Left ventricle myocardium superior (tissue), 1 donor: Measurements from ENCODE around the gene LINC01488. TPM values are rescaled to one million over a fixed set of nuclear protein-coding genes. Genes with fewer than 3 reads are reported as not detected.
A peak's percentile ranks its signal among the peaks of the same experiment; 100 is the strongest.

ENCODE experiments used
- ATAC-seq: fragments of 200-7000 bp; cut with Tn5 transposase; one replicate; pipeline ENCODE4 v1.9.1; 2020; ENCODE audit warnings: mild to moderate bottlenecking, moderate library complexity
- DNase-seq: peaks from one replicate; pipeline ENCODE4 v3.0.0-alpha.2; 2020
- intact Hi-C: fragments of 100-400 bp; cut with micrococcal nuclease; formaldehyde crosslinking; loops from one replicate; pipeline ENCODE4 v1.11.0; 2022
- total RNA-seq: library from RNA; stranded (reverse); fragmentation: NEBNext Ultra II Directional; extraction: Animal tissue kit (Norgen Biotek cat#: 25700); gene quantifications from one replicate; pipeline ENCODE4 v1.2.1, GENCODE V29; 2021
- donor health status: DM: no; HTN: yes; CAD: no; lungs with severe emphysema.

Gene LINC01488
- total RNA-seq, 1 donor from 2014 or later: not detected

DNA sequence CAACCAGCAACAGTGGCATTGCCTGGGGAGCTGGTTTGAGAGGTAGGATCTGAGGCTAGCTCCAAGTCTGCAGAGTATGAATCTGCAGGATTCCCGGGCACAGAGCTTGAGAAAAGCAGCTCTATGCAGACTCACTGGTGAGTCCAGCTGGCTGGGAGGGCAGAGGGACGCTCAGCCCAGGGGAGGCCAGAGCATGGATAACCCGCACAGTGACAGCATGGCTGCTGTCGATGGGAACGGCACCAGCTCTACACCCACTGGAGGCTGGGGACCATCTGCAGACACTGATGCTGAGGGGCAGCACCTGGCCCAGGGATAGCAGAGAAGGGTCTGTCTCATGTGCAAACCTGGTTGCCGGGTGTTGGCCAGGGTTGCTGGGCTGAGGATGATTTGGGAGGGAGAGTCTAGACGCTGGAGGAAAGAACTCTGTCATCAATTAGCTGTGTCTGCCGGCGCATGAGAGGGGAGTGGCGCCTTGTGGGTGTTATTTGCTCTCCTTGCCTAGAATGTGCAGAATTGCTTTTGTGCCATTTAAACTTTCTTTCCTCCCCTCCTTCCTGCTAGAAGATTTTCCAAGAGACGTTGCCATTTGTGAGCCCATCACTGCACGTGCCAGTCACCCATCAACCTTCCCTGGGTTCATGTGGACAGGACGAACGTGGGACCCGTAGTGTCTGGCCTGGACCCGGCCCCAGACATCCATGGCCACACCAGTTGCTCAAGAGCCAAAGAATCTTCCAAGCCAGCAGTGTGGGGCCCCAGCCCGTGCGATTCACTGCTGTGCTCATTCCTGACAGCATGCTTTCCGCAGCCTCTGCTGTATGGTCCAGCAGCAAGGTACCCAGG, 19.1 kb upstream of the LINC01488 start:
- peak; percentile 37 for DNase-seq
- ATAC-seq: peak; percentile 62
- intact Hi-C loops: no loop called here

- DNase-seq: peak; percentile 64
- intact Hi-C loops: no loop called here
Observed at GRCh38 chr11:69463181-69463994, 18.1 kb upstream of the LINC01488 start.

DNA sequence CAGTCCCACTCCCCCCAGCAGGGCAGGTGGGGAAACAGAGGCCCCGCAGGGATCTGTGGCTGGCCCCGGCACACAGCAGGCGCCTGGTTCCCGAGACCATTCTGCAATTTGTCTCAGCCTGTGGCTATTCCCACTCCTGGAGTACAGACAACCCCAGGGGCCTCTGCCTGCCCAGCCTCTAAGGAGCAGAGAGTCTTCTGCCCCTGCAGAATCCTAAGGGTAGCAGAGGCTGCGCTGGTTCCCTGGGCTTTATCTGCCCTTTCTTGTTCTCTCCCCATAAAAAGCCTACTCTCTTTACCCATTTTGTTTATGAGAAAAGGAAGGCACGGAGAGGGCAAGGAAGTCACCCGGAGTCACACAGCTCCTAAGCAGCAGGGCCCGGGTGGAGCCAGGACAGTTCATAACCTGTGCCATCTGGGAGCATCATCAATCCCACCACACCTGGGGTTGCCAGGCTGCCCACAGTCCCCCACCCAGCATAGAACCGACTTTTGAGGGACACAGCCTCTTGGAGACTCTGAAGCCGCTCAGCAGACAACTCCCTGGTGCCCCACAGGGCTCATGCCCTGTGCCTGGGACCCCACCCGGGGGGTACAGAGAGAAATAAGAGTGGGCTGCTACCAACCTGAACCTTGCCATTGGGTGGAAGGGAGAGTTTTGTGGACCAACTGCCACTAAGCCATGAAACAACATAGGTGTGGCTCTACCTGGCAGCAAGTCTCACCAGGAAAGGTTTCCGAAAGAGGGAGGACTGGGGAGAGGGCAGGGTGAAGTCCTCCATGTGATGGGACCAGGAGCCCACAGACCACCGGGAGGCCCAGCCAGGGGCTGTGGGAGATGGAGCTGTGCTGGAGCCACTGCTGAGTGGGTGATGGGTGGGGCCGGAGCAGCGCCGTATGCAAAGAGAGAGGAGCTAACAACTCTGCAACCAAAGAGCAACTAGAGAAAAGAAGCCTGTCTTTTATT, 17.2 kb upstream of the LINC01488 start:
- ATAC-seq (no peak), DNase-seq (peak; percentile 17)

More at GRCh38 chr11:69463181-69463994, 18.1 kb upstream of the LINC01488 start:
- ATAC-seq: peak; percentile 77

DNA sequence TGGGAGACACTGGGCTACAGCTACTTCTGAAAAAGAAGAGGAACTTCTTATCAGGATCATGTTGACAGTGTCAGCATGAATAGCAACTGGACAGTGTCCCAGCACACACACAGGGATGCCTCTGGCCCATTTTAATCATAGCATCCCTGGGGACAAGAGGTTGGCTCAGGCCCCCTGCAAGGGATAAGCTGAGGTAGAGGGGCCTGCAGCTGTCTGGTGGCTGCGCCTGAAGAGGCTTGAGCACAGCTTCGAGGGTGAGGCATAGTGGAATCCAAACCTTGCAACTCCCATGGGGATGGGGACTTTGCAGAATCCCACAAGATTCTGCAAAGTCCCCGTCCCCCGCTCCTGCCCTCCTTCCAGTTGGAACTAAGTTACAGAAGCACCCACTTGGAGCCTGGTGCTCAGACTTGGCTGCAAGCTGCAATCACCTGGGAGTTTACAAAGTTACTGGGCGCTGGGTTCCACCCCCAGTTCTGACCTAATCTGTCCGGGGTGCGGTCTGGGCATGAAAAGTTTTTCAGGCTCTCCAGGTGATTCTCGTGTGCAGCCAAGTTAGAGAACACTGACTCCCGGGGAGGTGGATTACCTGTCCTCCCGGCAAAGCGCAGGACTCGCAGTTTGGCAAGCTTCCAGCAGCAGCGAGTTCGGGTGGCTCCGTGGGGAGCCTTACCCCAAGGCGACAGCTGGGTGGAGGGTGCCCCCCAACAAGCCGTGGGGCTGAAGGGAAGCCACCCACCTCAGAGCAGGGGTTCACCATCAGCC, 16.0 kb upstream of the LINC01488 start:
- ATAC-seq (no peak), DNase-seq (peak; percentile 26)
- intact Hi-C loops: no loop called here

More for the DNA sequence above, 17.2 kb upstream of the LINC01488 start:
- intact Hi-C loops: no loop called here

DNA sequence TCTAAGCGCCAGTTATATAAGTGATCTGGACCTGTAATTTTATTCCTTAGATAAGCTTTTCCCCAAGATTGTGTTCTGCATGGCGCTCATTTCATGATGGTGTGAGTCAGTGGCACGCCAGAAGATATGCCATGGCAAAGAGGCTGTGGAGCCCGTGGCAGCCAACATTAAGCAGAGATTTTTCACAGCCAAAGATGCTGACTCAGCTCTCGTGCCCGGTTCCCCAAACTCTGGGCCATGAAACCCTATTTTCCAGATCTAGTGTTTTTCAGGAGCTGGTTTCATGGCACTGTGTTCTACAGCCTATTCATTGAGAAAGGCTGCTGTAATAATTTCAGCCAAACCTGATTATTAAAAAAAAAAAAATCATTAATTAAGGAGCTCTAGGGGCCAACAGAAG, 15.4 kb upstream of the LINC01488 start:
- DNase-seq: peak; percentile 2
- intact Hi-C loops: no loop called here
- ATAC-seq: no peak

DNA sequence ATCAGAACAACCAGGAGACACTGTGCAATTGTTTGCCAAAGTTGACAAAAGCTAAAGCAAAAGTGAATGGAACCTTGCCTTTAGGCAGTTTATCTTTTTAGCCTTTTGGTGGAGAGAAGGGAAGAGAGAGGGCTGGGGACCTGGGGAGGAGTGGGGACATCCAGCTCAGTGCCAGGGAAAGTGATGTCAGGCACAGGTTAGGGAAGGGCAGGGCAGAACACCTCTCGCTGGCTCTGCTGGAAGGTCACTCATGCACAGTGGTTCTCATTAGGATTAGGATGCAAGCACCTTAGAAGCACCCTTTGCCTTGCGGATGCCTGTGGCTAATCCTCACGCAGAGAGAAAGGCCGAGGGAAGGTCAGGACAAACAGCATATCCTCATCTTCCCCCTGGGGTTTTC, 14.3 kb upstream of the LINC01488 start:
- ATAC-seq (no peak), DNase-seq (peak; percentile 3)
- intact Hi-C loops: no loop called here

DNA sequence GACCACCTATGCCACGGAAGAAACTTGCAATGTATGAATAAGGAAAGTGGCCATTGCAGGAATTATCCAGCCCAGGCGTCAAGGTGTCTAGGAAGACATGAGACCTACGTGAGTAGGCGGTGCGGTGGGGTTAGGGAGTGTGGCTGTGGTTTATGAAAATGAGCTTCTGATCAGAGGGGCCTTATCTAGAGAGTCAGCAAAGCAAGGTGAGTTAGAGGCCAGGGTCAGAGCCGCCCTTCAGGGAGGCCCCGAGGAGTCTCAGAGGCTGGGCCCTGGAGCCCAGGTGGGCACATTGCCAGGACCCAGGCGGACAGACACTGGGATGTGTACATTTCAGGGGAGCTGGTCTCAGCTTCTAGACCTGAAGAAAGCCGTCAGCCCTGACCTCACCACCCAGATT, 13.8 kb upstream of the LINC01488 start:
- DNase-seq (peak; percentile 22), ATAC-seq (no peak)
- intact Hi-C loops: no loop called here

GRCh38 chr11:69468221-69468620, 13.2 kb upstream of the LINC01488 start:
- ATAC-seq (no peak), DNase-seq (peak; percentile 4)

DNA sequence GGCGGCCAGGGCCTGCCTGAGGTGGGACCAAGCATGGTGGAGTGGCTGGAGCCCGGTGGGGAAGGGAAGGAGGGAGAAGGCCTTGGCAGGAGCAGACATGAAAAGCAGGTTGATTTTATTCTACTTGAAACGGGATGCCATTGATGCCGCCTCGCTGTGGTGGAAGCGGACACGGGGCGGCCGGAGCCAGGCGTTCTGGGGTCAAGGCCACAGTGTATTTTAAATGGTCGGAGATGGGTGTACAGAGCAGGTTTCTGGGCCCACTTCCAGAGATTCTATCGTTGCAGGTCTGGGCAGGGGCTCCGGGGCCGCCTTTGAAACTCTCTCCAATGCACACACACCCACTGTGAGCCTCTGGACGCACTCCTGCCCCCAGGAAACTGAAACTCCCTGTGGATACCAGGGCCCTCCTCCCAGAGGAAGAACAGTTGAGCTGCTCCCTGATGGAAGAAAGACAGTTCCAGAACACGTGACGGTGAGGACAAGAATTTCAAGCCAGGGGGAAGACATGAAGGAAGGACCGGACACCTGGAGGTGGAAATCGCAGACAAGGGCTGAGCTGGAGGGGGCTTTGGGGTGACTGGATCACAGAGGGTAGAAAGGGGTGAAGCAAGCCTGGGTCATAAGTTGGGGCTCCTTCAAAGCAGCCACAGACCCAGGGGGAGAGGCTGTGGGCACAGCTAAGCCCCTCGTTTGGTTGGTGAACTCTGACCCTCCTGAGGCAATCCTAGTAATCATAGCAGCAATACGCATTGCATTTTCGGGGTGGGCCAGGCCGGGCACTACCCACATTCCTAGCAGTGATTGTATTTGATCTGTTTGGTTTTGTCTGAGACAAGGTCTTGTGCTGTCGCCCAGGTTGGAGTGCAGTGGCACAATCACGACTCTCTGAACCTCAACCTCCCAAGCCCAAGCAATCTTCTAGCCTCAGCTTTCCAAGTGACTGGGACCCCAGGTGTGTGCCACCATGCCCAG, 12.3 kb upstream of the LINC01488 start:
- ATAC-seq: no peak
- DNase-seq: peak; percentile 16
- intact Hi-C loops: no loop called here

More at GRCh38 chr11:69468221-69468620, 13.2 kb upstream of the LINC01488 start:
- intact Hi-C loops: no loop called here

- ATAC-seq (no peak), DNase-seq (peak; percentile 24)
Observed at GRCh38 chr11:69470301-69470700, 11.2 kb upstream of the LINC01488 start.

GRCh38 chr11:69470793-69471728, 10.4 kb upstream of the LINC01488 start:
- ATAC-seq: no peak
- intact Hi-C loops: no loop called here
- peak; percentile 14 for DNase-seq

More at GRCh38 chr11:69470301-69470700, 11.2 kb upstream of the LINC01488 start:
- intact Hi-C loops: no loop called here

DNA sequence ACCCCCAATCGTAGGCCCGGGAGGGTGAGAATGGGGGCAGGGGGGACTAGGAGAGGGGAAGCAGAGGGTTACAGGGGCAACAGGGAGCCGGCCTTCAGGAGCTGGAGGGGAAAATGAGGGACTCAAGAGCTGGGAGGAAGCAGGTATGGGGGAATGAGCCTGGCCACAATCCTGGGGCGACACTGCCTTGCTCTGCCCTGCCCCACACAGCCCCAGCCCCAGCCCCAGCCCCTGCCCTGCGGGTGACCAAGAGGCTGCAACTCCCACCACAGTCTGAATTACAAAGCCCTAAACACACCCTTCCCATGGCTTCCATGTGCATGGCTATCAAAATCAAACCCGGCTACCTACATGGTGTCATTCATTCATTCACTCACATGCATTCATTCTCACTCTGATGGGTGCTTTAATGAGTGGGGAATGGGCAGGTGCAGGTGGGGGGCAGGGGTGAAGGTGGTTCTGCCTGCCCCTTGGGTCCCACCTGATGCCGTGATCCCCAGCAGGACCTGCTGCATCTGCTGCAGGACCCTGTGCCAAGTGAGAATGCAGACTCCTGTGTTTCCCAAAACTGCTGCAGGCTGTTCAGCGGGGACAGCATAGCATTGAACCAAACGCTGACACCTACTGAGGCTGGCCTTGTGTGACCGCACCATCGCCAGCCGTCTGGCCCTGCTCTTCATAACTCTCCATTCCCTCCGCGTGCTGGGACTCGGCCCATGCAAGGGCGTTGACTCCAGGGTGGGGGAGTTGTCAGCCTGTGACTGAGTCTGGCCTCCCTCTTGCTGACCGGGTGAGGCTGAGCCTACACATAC, 9.5 kb upstream of the LINC01488 start:
- no peak for ATAC-seq
- intact Hi-C loops: no loop called here
- no peak for DNase-seq

GRCh38 chr11:69472541-69473275, 8.8 kb upstream of the LINC01488 start:
- no peak for ATAC-seq
- DNase-seq: no peak
- intact Hi-C loops: no loop called here

- intact Hi-C loops: no loop called here
- DNase-seq (peak; percentile 3), ATAC-seq (no peak)
Observed at GRCh38 chr11:69473276-69473845, 8.1 kb upstream of the LINC01488 start.
